ENCODE data around the gene SLFN14.
A peak's percentile ranks its signal among the peaks of the same experiment; 100 is the strongest.
"Not testable (repeated sequence)": the region's sequence is repeated elsewhere in the genome, so short reads cannot be mapped to it uniquely, and the experiment has no call there.

The SLFN14 gene

GRCh38 chr17:35559495-35560210, 966 bp downstream of the SLFN14 start:
- DNase-seq (ENCODE audit: low read depth in 3 of 3, low spot score in 1 of 3) = no peak

DNA sequence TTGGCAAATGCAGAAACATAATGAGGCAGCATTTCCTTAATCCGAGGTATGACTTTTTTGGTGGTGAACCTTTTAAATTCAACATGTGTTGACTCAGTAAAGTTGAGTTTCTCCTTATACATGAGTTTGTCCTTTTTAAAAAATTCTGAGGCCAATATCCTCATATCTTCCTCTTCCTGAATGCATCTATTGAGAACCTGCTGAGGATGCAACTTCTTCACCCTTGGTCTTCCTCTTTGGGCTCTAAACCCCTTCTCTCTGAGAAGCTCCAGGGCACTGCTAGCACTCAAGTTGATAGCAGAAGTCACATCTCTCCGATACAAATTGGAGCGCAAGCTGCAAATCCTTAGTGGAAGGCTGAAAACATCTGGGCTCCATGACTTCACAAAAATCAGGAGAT, 3.3 kb downstream of the SLFN14 start:
- DNase-seq (ENCODE audit: low read depth in 3 of 3, low spot score in 1 of 3) = no peak

GRCh38 chr17:35555691-35556090, 4.9 kb downstream of the SLFN14 start:
- DNase-seq (ENCODE audit: low read depth in 3 of 3, low spot score in 1 of 3) = no peak

DNA sequence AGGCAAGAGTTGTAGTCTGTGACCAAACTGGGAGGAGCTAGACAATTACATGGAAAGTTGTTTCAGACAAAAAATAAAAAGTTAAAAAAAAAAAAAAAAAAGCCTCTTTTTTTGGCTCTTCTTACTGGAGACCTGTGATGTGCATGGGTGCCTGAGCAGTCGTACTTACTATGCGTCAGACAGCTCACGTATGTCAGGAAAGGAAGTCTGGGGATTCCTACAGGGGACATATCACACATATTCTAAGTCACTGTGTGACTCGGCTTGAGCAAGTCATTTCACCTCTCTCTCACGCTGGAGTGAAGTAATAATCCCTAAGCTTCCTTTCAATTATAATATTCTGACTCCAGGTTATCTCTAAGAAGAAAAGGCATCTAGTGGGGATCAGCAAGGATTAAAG, 6.0 kb downstream of the SLFN14 start:
- DNase-seq (ENCODE audit: low read depth in 3 of 3, low spot score in 1 of 3) = no peak

DNA sequence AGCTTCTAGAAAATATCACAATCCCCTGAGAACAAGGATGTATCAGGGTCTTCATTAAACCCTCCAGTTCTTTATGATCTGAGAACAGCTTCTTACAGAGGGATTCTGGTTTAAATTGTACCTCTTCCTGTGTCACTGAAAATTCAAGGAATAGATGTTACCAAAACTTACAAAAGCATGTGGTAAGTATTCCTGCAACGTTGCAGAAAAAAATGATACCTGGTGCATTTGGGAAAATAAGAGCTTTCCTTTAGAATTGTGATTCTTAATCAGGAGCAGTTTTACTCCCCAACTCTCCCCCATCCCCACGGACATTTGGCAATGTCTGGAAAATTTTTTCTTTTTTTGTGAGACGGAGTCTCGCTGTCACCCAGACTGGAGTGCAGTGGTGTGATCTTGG, 7.3 kb downstream of the SLFN14 start:
- DNase-seq (ENCODE audit: low read depth in 3 of 3, low spot score in 1 of 3) = no peak

- DNase-seq (ENCODE audit: low read depth in 3 of 3, low spot score in 1 of 3) = no peak
Observed at GRCh38 chr17:35548978-35549377, 11.6 kb downstream of the SLFN14 start.

GRCh38 chr17:35548208-35548810, 12.3 kb downstream of the SLFN14 start:
- DNase-seq (ENCODE audit: low read depth in 3 of 3, low spot score in 1 of 3) = no peak

GRCh38 chr17:35546487-35546886, 14.1 kb downstream of the SLFN14 start:
- DNase-seq (ENCODE audit: low read depth in 3 of 3, low spot score in 1 of 3) = no peak

DNA sequence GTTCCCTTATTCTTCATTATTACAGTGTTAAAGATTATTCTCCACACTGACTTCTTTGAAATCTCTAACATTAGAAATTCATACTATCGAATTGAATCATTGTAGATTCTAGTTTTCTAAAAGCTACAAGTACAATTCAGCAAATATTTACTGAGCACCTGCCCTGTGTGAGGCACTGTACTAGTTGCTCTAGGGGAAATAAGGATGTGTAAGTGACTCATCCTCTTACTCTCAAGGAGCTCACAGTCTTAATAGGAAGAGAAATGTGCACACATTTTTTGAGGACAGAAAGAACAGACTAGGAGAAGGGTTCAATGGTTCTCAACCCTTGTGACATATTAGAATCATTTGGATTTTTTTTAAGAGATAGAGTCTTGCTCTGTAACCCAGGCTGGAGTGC, 15.5 kb downstream of the SLFN14 start:
- no peak for DNase-seq (ENCODE audit: low read depth in 3 of 3, low spot score in 1 of 3)

- no peak for DNase-seq (ENCODE audit: low read depth in 3 of 3, low spot score in 1 of 3)
Observed at GRCh38 chr17:35543856-35544255, 16.8 kb downstream of the SLFN14 start.

DNA sequence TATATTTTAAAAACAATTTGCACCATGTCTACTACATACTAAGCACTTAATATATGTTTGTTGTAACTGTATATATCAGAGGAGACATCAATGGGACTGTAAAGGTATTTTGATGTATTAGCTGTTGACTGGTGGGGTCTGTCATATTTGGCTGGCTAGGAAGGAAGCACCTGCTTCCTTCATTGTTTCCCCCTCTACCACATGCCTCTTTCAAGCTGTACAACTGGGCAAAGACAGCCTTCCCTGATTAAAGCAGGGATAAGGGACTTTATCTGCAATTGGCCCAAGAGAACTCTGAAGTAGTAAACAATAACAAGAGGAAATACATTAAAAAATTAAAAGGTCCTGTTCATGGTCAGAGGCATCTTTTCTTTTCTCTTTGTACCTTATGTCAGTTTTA, 17.6 kb downstream of the SLFN14 start:
- no peak for DNase-seq (ENCODE audit: low read depth in 3 of 3, low spot score in 1 of 3)

DNA sequence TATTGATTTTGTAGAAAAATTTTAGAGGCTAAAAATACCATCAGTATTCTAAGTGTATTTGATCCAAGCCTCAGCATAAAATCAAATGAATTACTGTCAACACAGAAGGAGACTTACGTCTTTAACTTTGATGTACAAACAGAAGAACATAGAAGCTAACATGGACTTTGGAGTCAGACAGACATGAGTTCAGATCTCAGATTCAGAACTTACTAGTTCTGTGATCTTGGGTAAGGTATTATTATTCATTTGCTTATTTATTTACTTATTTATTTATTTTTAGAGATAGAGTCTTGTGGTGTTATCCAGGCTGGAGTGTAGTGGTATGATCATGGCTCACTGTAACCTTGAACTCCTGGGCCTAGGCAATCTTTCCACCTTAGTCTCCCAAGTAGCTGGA, 19.2 kb downstream of the SLFN14 start:
- no peak for DNase-seq (ENCODE audit: low read depth in 3 of 3, low spot score in 1 of 3)

- peak in 1 of 3 donors; percentile 9 for DNase-seq (ENCODE audit: low read depth in 3 of 3, low spot score in 1 of 3)
Observed at GRCh38 chr17:35540589-35541404, 19.8 kb downstream of the SLFN14 start.

DNA sequence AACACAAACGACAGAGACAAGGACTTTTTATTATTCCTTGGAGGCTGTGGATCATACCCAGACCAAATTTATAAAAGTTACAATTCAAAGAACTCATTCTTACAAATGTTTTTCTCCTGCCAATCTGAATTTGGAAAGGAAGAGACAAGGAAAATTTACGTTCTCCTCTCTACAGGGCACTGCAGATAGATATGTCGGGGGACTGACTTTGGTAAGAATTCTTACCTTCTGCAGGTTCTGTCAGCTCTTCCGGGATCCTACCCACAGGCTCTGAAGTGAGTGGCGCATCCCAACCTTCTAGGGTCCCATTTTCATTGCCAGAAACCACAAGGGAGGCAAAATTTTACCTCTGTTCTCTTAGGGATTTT, 21.0 kb downstream of the SLFN14 start:
- no peak for DNase-seq (ENCODE audit: low read depth in 3 of 3, low spot score in 1 of 3)

DNA sequence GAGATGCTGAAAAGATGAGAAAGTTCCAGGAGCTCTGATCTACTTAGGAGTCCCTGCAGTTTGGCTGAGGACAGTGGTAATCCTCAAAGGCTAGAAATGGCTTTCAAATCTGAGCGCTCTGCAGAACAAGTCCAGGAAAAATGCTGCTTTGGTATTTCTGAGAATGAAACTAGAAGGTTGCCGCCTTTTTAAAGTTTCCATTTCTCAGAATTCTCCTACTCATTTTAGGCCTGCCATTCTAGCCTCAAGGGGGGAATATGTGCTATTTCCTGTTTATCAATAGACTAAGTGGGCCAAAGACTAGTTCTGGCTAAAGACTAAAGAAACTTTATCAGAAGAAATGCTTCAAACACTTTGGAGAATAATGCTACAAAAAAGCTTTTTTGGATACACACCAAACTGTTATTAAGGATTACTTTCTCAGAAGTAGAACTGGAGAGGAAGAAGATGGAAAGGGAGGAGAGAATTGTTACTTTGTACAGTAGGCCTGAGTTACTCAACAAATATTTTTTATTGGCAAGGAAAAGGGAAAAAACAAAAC, 22.9 kb downstream of the SLFN14 start, which contains the start of gene SLFN12L:
Gene SLFN12L, minus strand, starts transcription at position 78 of the 541 bp plus-strand sequence. CDS start 15,314 bp downstream, outside the sequence.
- DNase-seq (ENCODE audit: low read depth in 3 of 3, low spot score in 1 of 3) = no peak

GRCh38 chr17:35536664-35537171, 23.9 kb downstream of the SLFN14 start:
- peak in 1 of 3 donors; percentile 6 for DNase-seq (ENCODE audit: low read depth in 3 of 3, low spot score in 1 of 3)

GRCh38 chr17:35535406-35535805, 25.2 kb downstream of the SLFN14 start:
- not testable (repeated sequence) for DNase-seq (ENCODE audit: low read depth in 3 of 3, low spot score in 1 of 3)

GRCh38 chr17:35534576-35535093, 26.0 kb downstream of the SLFN14 start:
- no peak for DNase-seq (ENCODE audit: low read depth in 3 of 3, low spot score in 1 of 3)

DNA sequence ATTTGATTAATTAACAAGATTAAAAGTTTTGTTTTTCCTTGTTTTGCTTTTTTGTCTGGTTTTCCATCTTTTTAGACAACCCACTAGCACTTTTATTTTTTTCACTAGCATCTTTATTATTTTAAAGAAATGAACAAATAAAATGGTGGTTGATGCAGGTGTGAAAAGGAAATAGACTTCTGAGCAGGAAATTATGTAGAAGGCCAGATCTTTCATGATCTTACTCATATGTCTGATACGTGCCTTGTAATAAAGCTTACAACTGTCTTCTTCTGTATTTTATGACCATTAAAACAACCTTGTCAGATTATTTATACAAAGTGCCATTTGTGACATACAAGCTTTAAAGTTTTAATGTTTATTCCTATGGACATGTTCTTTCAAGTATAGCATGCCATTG, 29.5 kb downstream of the SLFN14 start:
- DNase-seq (ENCODE audit: low read depth in 3 of 3, low spot score in 1 of 3) = no peak

GRCh38 chr17:35529866-35530265, 30.8 kb downstream of the SLFN14 start:
- DNase-seq (ENCODE audit: low read depth in 3 of 3, low spot score in 1 of 3) = no peak

GRCh38 chr17:35529326-35529725, 31.3 kb downstream of the SLFN14 start:
- not testable (repeated sequence) for DNase-seq (ENCODE audit: low read depth in 3 of 3, low spot score in 1 of 3)

Data from stimulated activated CD4-positive, alpha-beta T cell treated with anti-CD3 and anti-CD28 coated beads, TNF-alpha, amount 100 ng/mL, for 1 hour (primary cell).